ENCODE results near the gene DLG1. TPM values are rescaled to one million over a fixed set of nuclear protein-coding genes. Genes with fewer than 3 reads are reported as not detected.

The DLG1 gene
- total and polyA plus RNA-seq, 2 donors from 2014 or later: 19.4 to 101 TPM

DNA sequence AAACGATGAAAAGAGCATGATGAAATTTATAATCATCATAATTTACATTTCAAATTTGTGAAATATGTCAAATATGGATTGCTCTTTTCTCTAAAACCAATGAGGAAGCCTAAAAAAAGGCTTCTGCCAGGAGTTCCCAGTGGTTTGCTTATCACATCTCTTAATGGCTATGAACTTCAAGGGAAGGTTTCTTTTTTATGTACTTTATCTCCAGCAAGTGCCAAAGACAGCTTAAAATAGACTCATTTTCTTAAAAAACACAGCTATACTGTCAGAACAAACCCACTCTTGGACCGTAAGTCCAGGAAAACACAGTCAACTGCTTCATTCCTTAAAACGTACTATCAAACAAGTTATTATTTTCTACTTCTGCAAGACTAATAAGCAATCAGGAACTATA, 80.2 kb downstream of the DLG1 start:
- no peak for DNase-seq
- Histone ChIP-seq H3K4me3 (ENCODE audit: low read length in 3 of 3) (no peak overlapping the region), H3K27ac (ENCODE audit: low read depth in 2 of 2, low read length in 2 of 2) (no peak overlapping the region), H3K27me3 (ENCODE audit: control insufficient read depth, insufficient read depth, low read length) (no peaks in the 10 kb centered on the region), H3K36me3 (ENCODE audit: control insufficient read depth in 2 of 3, insufficient read depth in 3 of 3, low read length in 3 of 3) (no peaks in the 10 kb centered on the region), H3K9me3 (ENCODE audit: control insufficient read depth in 2 of 3, insufficient read depth in 1 of 3, low read length in 3 of 3) (no peaks in the 10 kb centered on the region), H3K4me1 (ENCODE audit: control insufficient read depth in 2 of 3, insufficient read depth in 2 of 3, low read depth in 1 of 3, low read length in 3 of 3) (peaks cover 0 to 3% (median 0%) of the 10 kb centered on the region in 3 donors), H3K9ac (ENCODE audit: low read length in 3 of 3) (no peak overlapping the region)
- intact Hi-C loops (cut with DNase I): no loop called here
- no peak for TF ChIP-seq CTCF (IDR thresholded peaks at IDR 0.05; ENCODE audit: borderline replicate concordance, extremely low read depth, insufficient read depth)
- no peak for FAIRE-seq

GRCh38 chr3:197216914-197217313, 81.5 kb downstream of the DLG1 start:
- peaks cover 0 to 3% (median 0%) of the 10 kb centered on the region in 3 donors for H3K4me1 ChIP-seq (ENCODE audit: control insufficient read depth in 2 of 3, insufficient read depth in 2 of 3, low read depth in 1 of 3, low read length in 3 of 3)
- no peak overlapping the region for H3K4me3 ChIP-seq (ENCODE audit: low read length in 3 of 3)
- no peak overlapping the region for H3K9ac ChIP-seq (ENCODE audit: low read length in 3 of 3)
- no peak overlapping the region for H3K27ac ChIP-seq (ENCODE audit: low read depth in 2 of 2, low read length in 2 of 2)
- H3K36me3 ChIP-seq (ENCODE audit: control insufficient read depth in 2 of 3, insufficient read depth in 3 of 3, low read length in 3 of 3): no peaks in the 10 kb centered on the region
- TF ChIP-seq CTCF (IDR thresholded peaks at IDR 0.05; ENCODE audit: borderline replicate concordance, extremely low read depth, insufficient read depth): no peak
- no peaks in the 10 kb centered on the region for H3K9me3 ChIP-seq (ENCODE audit: control insufficient read depth in 2 of 3, insufficient read depth in 1 of 3, low read length in 3 of 3)
- FAIRE-seq (no peak), DNase-seq (no peak)
- H3K27me3 ChIP-seq (ENCODE audit: control insufficient read depth, insufficient read depth, low read length): no peaks in the 10 kb centered on the region
- intact Hi-C loops (cut with DNase I): no loop called here

- H3K27ac ChIP-seq (ENCODE audit: low read depth in 2 of 2, low read length in 2 of 2): no peak overlapping the region
- H3K4me1 ChIP-seq (ENCODE audit: control insufficient read depth in 2 of 3, insufficient read depth in 2 of 3, low read depth in 1 of 3, low read length in 3 of 3): peaks cover 0 to 3% (median 0%) of the 10 kb centered on the region in 3 donors
- no peaks in the 10 kb centered on the region for H3K9me3 ChIP-seq (ENCODE audit: control insufficient read depth in 2 of 3, insufficient read depth in 1 of 3, low read length in 3 of 3)
- DNase-seq (no peak), FAIRE-seq (peak; percentile 6)
- TF ChIP-seq CTCF (IDR thresholded peaks at IDR 0.05; ENCODE audit: borderline replicate concordance, extremely low read depth, insufficient read depth): no peak
- intact Hi-C loops (cut with DNase I): no loop called here
- no peaks in the 10 kb centered on the region for H3K36me3 ChIP-seq (ENCODE audit: control insufficient read depth in 2 of 3, insufficient read depth in 3 of 3, low read length in 3 of 3)
- H3K4me3 ChIP-seq (ENCODE audit: low read length in 3 of 3): no peak overlapping the region
- H3K27me3 ChIP-seq (ENCODE audit: control insufficient read depth, insufficient read depth, low read length): no peaks in the 10 kb centered on the region
- no peak overlapping the region for H3K9ac ChIP-seq (ENCODE audit: low read length in 3 of 3)
Measured at GRCh38 chr3:197216169-197216860, 82.1 kb downstream of the DLG1 start.
